ENCODE data around the gene SIL1. TPM values are rescaled to one million over a fixed set of nuclear protein-coding genes. Genes with fewer than 3 reads are reported as not detected.

SIL1 gene
- polyA plus RNA-seq, 1 experiment = 90.5 TPM

GRCh38 chr5:138930371-138931097 lies 267.6 kb downstream of the SIL1 start:
- no peak for DNase-seq (ENCODE audit: low read depth)
- TF ChIP-seq CTCF (IDR thresholded peaks at IDR 0.05; ENCODE audit: insufficient read depth, low read depth, low read length) = no peak
- ChIA-PET POLR2A (no interaction called here), CTCF (interaction anchor here (0.5 to 0.7 kb wide), 2 partner anchors 13 to 220 kb away, joined by 3 read pairs; no protein-coding TSS in a partner anchor)
- Histone ChIP-seq H3K27me3 (ENCODE audit: control insufficient read depth, insufficient read depth, low read length) (no peaks in the 10 kb centered on the region), H3K36me3 (ENCODE audit: control insufficient read depth, insufficient read depth, low read length) (peaks cover 57% of the 10 kb centered on the region), H3K4me3 (ENCODE audit: low read depth, low read length) (no peak overlapping the region)

- ChIA-PET POLR2A (no interaction called here), CTCF (no interaction called here)
- H3K36me3 ChIP-seq (ENCODE audit: control insufficient read depth, insufficient read depth, low read length) = peaks cover 57% of the 10 kb centered on the region
- no peaks in the 10 kb centered on the region for H3K27me3 ChIP-seq (ENCODE audit: control insufficient read depth, insufficient read depth, low read length)
- TF ChIP-seq CTCF (IDR thresholded peaks at IDR 0.05; ENCODE audit: insufficient read depth, low read depth, low read length) = no peak
- no peak overlapping the region for H3K4me3 ChIP-seq (ENCODE audit: low read depth, low read length)
- DNase-seq (ENCODE audit: low read depth) = no peak
Observed at GRCh38 chr5:138929571-138929955, 268.6 kb downstream of the SIL1 start.

GRCh38 chr5:138927979-138928378 lies 270.2 kb downstream of the SIL1 start:
- ChIA-PET POLR2A (no interaction called here), CTCF (no interaction called here)
- no peak for TF ChIP-seq CTCF (IDR thresholded peaks at IDR 0.05; ENCODE audit: insufficient read depth, low read depth, low read length)
- Histone ChIP-seq H3K4me3 (ENCODE audit: low read depth, low read length) (no peak overlapping the region), H3K27me3 (ENCODE audit: control insufficient read depth, insufficient read depth, low read length) (no peaks in the 10 kb centered on the region), H3K36me3 (ENCODE audit: control insufficient read depth, insufficient read depth, low read length) (peaks cover 49% of the 10 kb centered on the region)
- DNase-seq (ENCODE audit: low read depth) = no peak

- no peak for DNase-seq (ENCODE audit: low read depth)
- no peaks in the 10 kb centered on the region for H3K27me3 ChIP-seq (ENCODE audit: control insufficient read depth, insufficient read depth, low read length)
- POLR2A ChIA-PET = no interaction called here
- H3K36me3 ChIP-seq (ENCODE audit: control insufficient read depth, insufficient read depth, low read length) = peaks cover 47% of the 10 kb centered on the region
- H3K4me3 ChIP-seq (ENCODE audit: low read depth, low read length) = no peak overlapping the region
- CTCF ChIA-PET = no interaction called here
- no peak for TF ChIP-seq CTCF (IDR thresholded peaks at IDR 0.05; ENCODE audit: insufficient read depth, low read depth, low read length)
Observed at GRCh38 chr5:138927544-138927943, 270.6 kb downstream of the SIL1 start.

- no peak for TF ChIP-seq CTCF (IDR thresholded peaks at IDR 0.05; ENCODE audit: insufficient read depth, low read depth, low read length)
- no peak overlapping the region for H3K4me3 ChIP-seq (ENCODE audit: low read depth, low read length)
- H3K36me3 ChIP-seq (ENCODE audit: control insufficient read depth, insufficient read depth, low read length) = peaks cover 40% of the 10 kb centered on the region
- no peaks in the 10 kb centered on the region for H3K27me3 ChIP-seq (ENCODE audit: control insufficient read depth, insufficient read depth, low read length)
- CTCF ChIA-PET = no interaction called here
- DNase-seq (ENCODE audit: low read depth) = no peak
- POLR2A ChIA-PET = no interaction called here
Observed at GRCh38 chr5:138926688-138927448, 271.3 kb downstream of the SIL1 start.

All from BJ (cell line).